ENCODE measurements around the gene EPN2.
A peak's percentile ranks its signal among the peaks of the same experiment; 100 is the strongest.
"Not testable (repeated sequence)": the region's sequence is repeated elsewhere in the genome, so short reads cannot be mapped to it uniquely, and the experiment has no call there.

Gene EPN2

GRCh38 chr17:19237139-19237388 lies at the start of gene EPN2:
TSS of gene EPN2 (plus strand) at chr17:19237366. CDS start at chr17:19283120, 45,754 bp downstream.
- peak within 1 kb of the TSS; percentile 89 for H3K27ac ChIP-seq

GRCh38 chr17:19187883-19188869 lies 49.0 kb upstream of the EPN2 start:
- H3K27ac ChIP-seq: not testable (repeated sequence)

DNA sequence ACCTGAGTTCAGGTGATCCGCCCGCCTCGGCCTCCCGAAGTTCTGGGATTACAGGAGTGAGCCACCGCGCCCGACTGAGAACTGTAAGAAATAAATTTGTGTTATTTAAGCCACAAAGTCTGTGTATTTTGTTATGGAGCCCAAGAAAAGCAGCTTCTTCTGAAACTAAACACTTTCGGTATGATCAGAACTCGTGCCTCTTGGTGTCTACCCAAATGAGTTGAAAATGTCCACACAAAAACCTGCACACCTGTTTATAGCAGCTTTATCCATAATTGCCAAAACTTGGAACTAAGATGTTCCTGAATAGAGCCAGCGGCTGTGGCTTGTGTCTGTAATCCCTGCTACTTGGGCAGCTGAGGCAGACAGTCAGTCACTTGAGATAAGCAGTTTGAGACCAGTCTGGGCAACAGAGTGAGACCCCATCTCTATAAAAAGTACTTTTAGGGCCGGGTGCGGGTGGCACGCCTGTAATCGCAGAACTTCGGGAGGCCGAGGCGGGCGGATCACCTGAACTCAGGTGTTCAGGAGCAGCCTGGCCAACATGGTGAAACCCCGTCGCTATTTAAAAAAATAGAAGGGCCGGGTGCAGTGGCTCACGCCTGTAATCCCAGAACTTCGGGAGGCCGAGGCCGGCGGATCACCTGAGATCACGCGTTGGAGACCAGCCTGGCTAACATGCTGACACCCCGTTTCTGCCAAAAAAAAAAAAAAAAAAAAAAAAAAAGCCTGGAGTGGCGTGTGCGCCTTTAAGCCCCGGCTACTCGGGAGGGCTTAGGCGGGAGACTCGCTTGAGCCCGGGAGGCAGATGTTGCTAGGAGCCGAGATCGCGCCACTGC lies 48.1 kb upstream of the EPN2 start:
- not testable (repeated sequence) for H3K27ac ChIP-seq

- H3K27ac ChIP-seq: not testable (repeated sequence)
Observed at GRCh38 chr17:19189781-19190405, 47.3 kb upstream of the EPN2 start.

GRCh38 chr17:19196382-19197204 lies 40.6 kb upstream of the EPN2 start:
- H3K27ac ChIP-seq: not testable (repeated sequence)

DNA sequence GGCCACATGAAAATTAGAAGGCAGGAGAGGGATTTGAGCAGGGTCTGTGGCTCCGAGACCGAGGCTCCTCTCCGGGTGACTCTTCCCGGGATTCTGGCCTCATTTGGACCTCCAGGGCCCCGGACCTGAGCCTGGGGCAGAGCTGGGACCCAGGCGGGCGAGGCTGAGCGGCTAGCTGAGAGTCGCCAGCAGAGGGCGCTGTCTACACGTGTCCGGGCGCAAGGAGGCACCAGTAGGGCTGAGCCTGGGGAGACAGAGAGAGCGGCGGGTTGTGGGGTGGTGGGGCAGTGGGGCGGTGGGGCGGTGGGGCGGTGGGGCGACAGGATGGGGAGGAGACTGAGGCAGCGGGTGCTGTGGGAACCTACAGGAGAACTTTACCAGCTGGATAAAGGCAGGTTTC lies 34.7 kb upstream of the EPN2 start:
- not testable (repeated sequence) for H3K27ac ChIP-seq

DNA sequence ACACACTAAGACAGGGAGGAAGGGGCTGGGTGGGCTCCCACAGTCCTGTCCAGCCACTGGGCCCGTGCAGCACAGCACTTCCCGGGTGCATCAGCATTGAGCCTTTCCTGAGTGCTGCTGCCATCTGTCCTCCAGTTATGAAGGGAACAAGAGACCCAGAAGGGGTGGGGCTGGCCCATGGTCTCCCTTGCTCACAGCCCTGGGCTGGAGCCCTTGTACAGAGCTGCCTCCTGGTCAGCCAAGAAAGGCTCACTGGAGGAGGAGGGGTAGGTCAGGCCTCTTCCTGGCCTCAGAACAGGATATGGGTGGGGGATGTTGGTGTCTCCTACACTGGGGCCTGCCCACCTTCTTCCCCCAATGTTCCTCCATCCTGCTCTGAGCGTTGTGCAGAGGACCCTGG lies 33.7 kb upstream of the EPN2 start:
- H3K27ac ChIP-seq: not testable (repeated sequence)

GRCh38 chr17:19215074-19215860 lies 21.9 kb upstream of the EPN2 start:
- H3K27ac ChIP-seq: not testable (repeated sequence)

GRCh38 chr17:19216148-19216926 lies 20.8 kb upstream of the EPN2 start:
- H3K27ac ChIP-seq: not testable (repeated sequence)

- not testable (repeated sequence) for H3K27ac ChIP-seq
Observed at GRCh38 chr17:19218914-19219313, 18.3 kb upstream of the EPN2 start.

- H3K27ac ChIP-seq: not testable (repeated sequence)
Observed at GRCh38 chr17:19219384-19219783, 17.8 kb upstream of the EPN2 start.

DNA sequence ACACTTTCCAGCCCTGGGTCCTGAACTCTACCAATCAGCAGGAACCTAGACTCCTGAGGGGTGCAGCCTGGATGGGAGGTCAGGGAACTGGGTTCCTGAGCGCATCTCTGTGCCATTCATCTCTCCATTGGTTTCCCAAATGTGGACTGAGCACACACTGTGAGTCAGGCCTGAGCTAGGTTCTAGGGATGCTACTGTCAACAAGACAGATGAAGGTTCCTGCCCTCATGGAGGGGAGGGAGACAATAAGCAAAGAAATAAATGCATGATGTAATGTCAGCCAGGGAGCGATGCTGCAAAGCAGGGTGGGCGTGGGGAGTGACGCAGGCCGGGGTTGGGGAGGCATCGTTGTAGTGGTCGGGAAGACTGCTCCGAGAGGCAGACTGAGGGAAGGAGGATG lies 17.0 kb upstream of the EPN2 start:
- not testable (repeated sequence) for H3K27ac ChIP-seq

GRCh38 chr17:19226610-19227588 lies 10.3 kb upstream of the EPN2 start:
- not testable (repeated sequence) for H3K27ac ChIP-seq

GRCh38 chr17:19234676-19235075 lies 2.5 kb upstream of the EPN2 start:
- H3K27ac ChIP-seq: not testable (repeated sequence)

DNA sequence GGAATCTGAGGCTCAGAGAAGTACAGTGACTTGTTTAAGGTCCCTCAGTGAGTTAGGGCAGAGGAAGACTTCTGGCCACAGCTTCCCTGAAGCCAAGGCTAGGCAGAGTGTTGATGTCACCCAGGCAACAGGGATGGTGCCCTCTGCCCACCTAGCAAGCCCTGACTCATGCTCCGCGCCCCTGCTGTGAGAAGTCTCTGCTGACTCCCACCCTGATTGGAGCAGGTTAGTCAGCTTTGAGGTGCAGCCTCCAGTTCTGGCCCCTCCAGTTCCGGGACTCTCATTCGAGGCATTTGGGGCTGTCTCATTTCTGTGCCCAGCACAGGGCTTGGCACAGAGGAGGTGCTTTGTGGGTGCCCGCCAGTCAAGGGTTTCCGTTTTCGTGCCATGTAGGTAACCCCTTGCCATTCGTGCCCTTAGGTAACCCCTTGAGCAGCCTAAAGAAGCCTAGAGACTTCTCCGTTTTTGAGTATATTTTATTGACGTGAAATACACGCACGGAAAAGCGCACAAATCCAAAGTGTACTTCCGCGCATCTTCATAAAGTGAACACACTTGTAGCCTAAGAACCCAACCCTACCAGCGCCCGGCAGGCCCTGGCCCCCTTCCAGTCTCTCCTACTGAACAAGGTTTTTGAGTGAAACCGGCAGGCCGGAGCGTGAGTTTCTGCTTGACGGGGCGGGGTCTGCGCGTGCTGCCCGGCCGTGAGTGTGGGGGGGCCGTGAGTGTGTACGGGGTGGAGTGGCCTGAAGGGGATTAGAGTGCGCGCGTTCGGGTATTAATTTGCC lies 621 bp upstream of the EPN2 start:
- H3K27ac ChIP-seq: not testable (repeated sequence)

Measured in VCaP (cell line).